ENCODE results near the gene GPX4. TPM values are rescaled to one million over a fixed set of nuclear protein-coding genes. Genes with fewer than 3 reads are reported as not detected.

Gene GPX4
- total and polyA plus RNA-seq, 9 of the 15 experiments (the other 6 are each of a cell fraction or from before 2014, with no cell fraction given) = 61.4 to 661 (median 349) TPM

GRCh38 chr19:1131718-1132551, 28.1 kb downstream of the GPX4 start (continued):
- TF ChIP-seq KAT7 (CRISPR knock-in tag; IDR thresholded peaks at IDR 0.05; ENCODE audit: borderline replicate concordance) = no peak
- no peak for TF ChIP-seq ZNF140 (CRISPR knock-in tag; IDR thresholded peaks at IDR 0.05)
- no peak for TF ChIP-seq ZNF79 (CRISPR knock-in tag; IDR thresholded peaks at IDR 0.05; ENCODE audit: low read depth)
- no peak for TF ChIP-seq RBM25 (IDR thresholded peaks at IDR 0.05; ENCODE audit: low read depth, low read length, severe bottlenecking)
- no peak for TF ChIP-seq U2AF2 (optimal IDR thresholded peaks at IDR 0.05; ENCODE audit: low read depth, low read length)
- TF ChIP-seq ASH1L (IDR thresholded peaks at IDR 0.05; ENCODE audit: borderline replicate concordance, low read depth, partially characterized antibody) = no peak
- no peak for TF ChIP-seq CHCHD3 (CRISPR knock-in tag; IDR thresholded peaks at IDR 0.05)
- peak; percentile 30; the same call in 1 of the 2 replicates for TF ChIP-seq CXXC5 (CRISPR knock-in tag; IDR thresholded peaks at IDR 0.05)
- TF ChIP-seq ID3 (CRISPR knock-in tag; IDR thresholded peaks at IDR 0.05) = no peak
- TF ChIP-seq ID3 (tag; IDR thresholded peaks at IDR 0.05) = no peak
- TF ChIP-seq CBX2 (IDR thresholded peaks at IDR 0.05; ENCODE audit: insufficient read depth, low read length, poor library complexity, severe bottlenecking) = no peak
- TF ChIP-seq IRF2 (CRISPR knock-in tag; IDR thresholded peaks at IDR 0.05) = no peak
- no peak for TF ChIP-seq SRSF3 (IDR thresholded peaks at IDR 0.05; ENCODE audit: insufficient read depth, low read length)
- no peak for TF ChIP-seq POLR2H (tag; IDR thresholded peaks at IDR 0.05; ENCODE audit: low read depth)
- TF ChIP-seq ZBTB12 (CRISPR knock-in tag; IDR thresholded peaks at IDR 0.05) = no peak
- TF ChIP-seq HMGN3 (IDR thresholded peaks at IDR 0.05; ENCODE audit: borderline replicate concordance, extremely low read depth, insufficient read length, low read depth, low read length) = peak; percentile 38
- peak; percentile 41; the same call in 1 of the 2 replicates for TF ChIP-seq TFAP4 (CRISPR knock-in tag; IDR thresholded peaks at IDR 0.05; ENCODE audit: borderline replicate concordance)
- TF ChIP-seq ZNF507 (tag; conservative IDR thresholded peaks at IDR 0.05) = no peak
- TF ChIP-seq KAT8 (IDR thresholded peaks at IDR 0.05; ENCODE audit: low read depth) = no peak
- peak; percentile 40 for TF ChIP-seq SAP30 (IDR thresholded peaks at IDR 0.05; ENCODE audit: borderline replicate concordance, insufficient read depth, low read depth, low read length, poor library complexity, severe bottlenecking)
- TF ChIP-seq ESRRB (CRISPR knock-in tag; IDR thresholded peaks at IDR 0.05; ENCODE audit: borderline replicate concordance) = no peak
- no peak for TF ChIP-seq SMAD3 (CRISPR knock-in tag; conservative IDR thresholded peaks at IDR 0.05)
- TF ChIP-seq, protein P1, sequence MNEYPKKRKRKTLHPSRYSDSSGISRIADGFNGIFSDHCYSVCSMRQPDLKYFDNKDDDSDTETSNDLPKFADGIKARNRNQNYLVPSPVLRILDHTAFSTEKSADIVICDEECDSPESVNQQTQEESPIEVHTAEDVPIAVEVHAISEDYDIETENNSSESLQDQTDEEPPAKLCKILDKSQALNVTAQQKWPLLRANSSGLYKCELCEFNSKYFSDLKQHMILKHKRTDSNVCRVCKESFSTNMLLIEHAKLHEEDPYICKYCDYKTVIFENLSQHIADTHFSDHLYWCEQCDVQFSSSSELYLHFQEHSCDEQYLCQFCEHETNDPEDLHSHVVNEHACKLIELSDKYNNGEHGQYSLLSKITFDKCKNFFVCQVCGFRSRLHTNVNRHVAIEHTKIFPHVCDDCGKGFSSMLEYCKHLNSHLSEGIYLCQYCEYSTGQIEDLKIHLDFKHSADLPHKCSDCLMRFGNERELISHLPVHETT (CRISPR knock-in tag; conservative IDR thresholded peaks at IDR 0.05 in 1 of 2, IDR thresholded peaks at IDR 0.05 in 1 of 2) = no peak
